GM23338 (cell line): Measurements from ENCODE around the gene ALS2. TPM values are rescaled to one million over a fixed set of nuclear protein-coding genes. Genes with fewer than 3 reads are reported as not detected.
A peak's percentile ranks its signal among the peaks of the same experiment; 100 is the strongest.

Experiments used
- ATAC-seq: fragments of 200-7000 bp; cut with Tn5 transposase; 3 replicates; pipeline ENCODE4 v1.9.1; 2020
- DNase-seq: peaks from one replicate; pipeline ENCODE4 v3.0.0-alpha.2; 2015; ENCODE audit warnings: low spot score
- H2AFZ ChIP-seq: fragments of 200-600 bp; sonication (generic); 2 replicates; pipeline ENCODE4 v1.8.0; 2016; ENCODE audit warnings: antibody characterized with exemption, mild to moderate bottlenecking, moderate library complexity
- H3F3A ChIP-seq: fragments of 200-600 bp; sonication (generic); replicated peaks from 2 replicates; pipeline ENCODE4 v1.8.0; 2017; ENCODE audit warnings: antibody characterized with exemption, mixed run types, low read depth
- H3K27ac ChIP-seq: fragments of 200-600 bp; sonication (generic); 2 replicates; pipeline ENCODE4 v1.6.1; 2016; ENCODE audit warnings: low read depth
- H3K27me3 ChIP-seq: fragments of 200-600 bp; sonication (generic); 2 replicates; pipeline ENCODE4 v1.8.0; 2016; ENCODE audit warnings: mild to moderate bottlenecking, mixed run types, moderate library complexity; ENCODE audit not compliant: insufficient read depth
- H3K36me3 ChIP-seq: fragments of 200-600 bp; sonication (generic); 2 replicates; pipeline ENCODE4 v1.8.0; 2016; ENCODE audit warnings: mild to moderate bottlenecking; ENCODE audit not compliant: insufficient read depth
- H3K4me1 ChIP-seq: fragments of 200-600 bp; sonication (generic); 2 replicates; pipeline ENCODE4 v1.8.0; 2016; ENCODE audit warnings: mild to moderate bottlenecking, moderate library complexity; ENCODE audit not compliant: insufficient read depth
- H3K4me2 ChIP-seq: fragments of 200-600 bp; sonication (generic); 2 replicates; pipeline ENCODE4 v1.7.1; 2017; ENCODE audit warnings: mixed run types
- H3K4me3 ChIP-seq: fragments of 200-600 bp; sonication (generic); 2 replicates; pipeline ENCODE4 v1.6.1; 2016; ENCODE audit warnings: mixed run types
- H3K79me2 ChIP-seq: fragments of 200-600 bp; sonication (generic); replicated peaks from 2 replicates; pipeline ENCODE4 v1.8.0; 2017; ENCODE audit warnings: mild to moderate bottlenecking; ENCODE audit not compliant: insufficient read depth
- H3K9me2 ChIP-seq: fragments of 200-600 bp; sonication (generic); 2 replicates; pipeline ENCODE4 v1.8.0; 2017; ENCODE audit not compliant: insufficient read depth
- H4K20me1 ChIP-seq: fragments of 200-600 bp; sonication (generic); replicated peaks from 2 replicates; pipeline ENCODE4 v1.8.0; 2017; ENCODE audit warnings: mild to moderate bottlenecking; ENCODE audit not compliant: insufficient read depth
- H3K27ac Mint-ChIP-seq: 2 replicates; pipeline ENCODE4 v1.8.0; 2020; ENCODE audit warnings: inconsistent platforms, mild to moderate bottlenecking, moderate library complexity, mixed read lengths
- H3K27me3 Mint-ChIP-seq: 3 replicates; pipeline ENCODE4 v1.8.0; 2022; ENCODE audit warnings: low read depth, mild to moderate bottlenecking, moderate library complexity, mixed read lengths, inconsistent platforms; ENCODE audit not compliant: insufficient read depth, poor library complexity
- H3K36me3 Mint-ChIP-seq: 3 replicates; pipeline ENCODE4 v1.8.0; 2021; ENCODE audit warnings: low read depth, mild to moderate bottlenecking, inconsistent platforms, moderate library complexity, mixed read lengths
- H3K4me1 Mint-ChIP-seq: 3 replicates; pipeline ENCODE4 v1.8.0; 2020; ENCODE audit warnings: mild to moderate bottlenecking, inconsistent platforms, mixed read lengths
- H3K4me3 Mint-ChIP-seq: 3 replicates; pipeline ENCODE4 v1.8.0; 2021; ENCODE audit warnings: moderate library complexity, mild to moderate bottlenecking, inconsistent platforms, mixed read lengths
- H3K9me3 Mint-ChIP-seq: 3 replicates; pipeline ENCODE4 v1.8.0; 2020; ENCODE audit warnings: moderate library complexity, mild to moderate bottlenecking, inconsistent platforms, mixed read lengths
- CREB1 ChIP-seq: fragments of 250-450 bp; sonication (Bioruptor Pico); IDR thresholded peaks from 2 replicates; pipeline ENCODE4 v1.5.0; 2020; ENCODE audit warnings: low read depth, mild to moderate bottlenecking, moderate library complexity
- ETS1 ChIP-seq: IDR thresholded peaks from 2 replicates; pipeline ENCODE4 v1.6.1; 2016; ENCODE audit warnings: antibody characterized with exemption
- EZH2 ChIP-seq: fragments of 200-600 bp; sonication (generic); IDR thresholded peaks from one replicate; pipeline ENCODE4 v1.8.0; 2017; ENCODE audit warnings: antibody characterized with exemption, mild to moderate bottlenecking, low read depth; ENCODE audit not compliant: unreplicated experiment
- EZH2phosphoT487 ChIP-seq: fragments of 200-600 bp; sonication (generic); IDR thresholded peaks from one replicate; pipeline ENCODE4 v1.8.1; 2018; ENCODE audit warnings: antibody characterized with exemption; ENCODE audit not compliant: unreplicated experiment
- JUNB ChIP-seq: IDR thresholded peaks from one replicate; pipeline ENCODE4 v1.6.1; 2016; ENCODE audit warnings: antibody characterized with exemption; ENCODE audit not compliant: unreplicated experiment
- NANOG ChIP-seq: IDR thresholded peaks from 2 replicates; pipeline ENCODE4 v1.6.1; 2016; ENCODE audit warnings: antibody characterized with exemption, borderline replicate concordance
- POLR2AphosphoS5 ChIP-seq: IDR thresholded peaks from 2 replicates; pipeline ENCODE4 v1.6.1; 2016; ENCODE audit warnings: antibody characterized with exemption, low read depth
- REST ChIP-seq: IDR thresholded peaks from one replicate; pipeline ENCODE4 v1.6.1; 2018; ENCODE audit warnings: antibody characterized with exemption; ENCODE audit not compliant: unreplicated experiment
- STAT1 ChIP-seq: IDR thresholded peaks from one replicate; pipeline ENCODE4 v1.6.1; 2016; ENCODE audit warnings: antibody characterized with exemption; ENCODE audit not compliant: unreplicated experiment
- ZNF114 ChIP-seq: fragments of 250-450 bp; sonication (Bioruptor Pico); IDR thresholded peaks from 2 replicates; pipeline ENCODE4 v1.5.0; 2020; ENCODE audit warnings: mild to moderate bottlenecking, moderate library complexity
- ZNF331 ChIP-seq: fragments of 250-450 bp; sonication (Bioruptor Pico); IDR thresholded peaks from 2 replicates; pipeline ENCODE4 v1.5.0; 2020; ENCODE audit warnings: low read depth, mild to moderate bottlenecking, moderate library complexity
- polyA plus RNA-seq: library from polyadenylated mRNA; unstranded; fragments of >200 nt; fragmentation: Nextera tagmentation; extraction: Ambion mirVana; gene quantifications from 2 replicates; pipeline ENCODE4 v1.2.1, GENCODE V29; 2016
- total RNA-seq: library from RNA; depleted of rRNA; stranded (reverse); fragments of >200 nt; shearing (Covaris generic); gene quantifications from 2 replicates; pipeline ENCODE4 v1.2.3, GENCODE V29; 2014
- TF ChIP-seq, protein P1 (sequence below), 2 experiments: fragments of 200-600 bp in 1 of 2; sonication (generic) in 1 of 2; conservative IDR thresholded peaks; 2 replicates each; pipeline versions ENCODE4 v1.5.1 to v1.6.1; 2016 to 2017; ENCODE audit warnings: antibody characterized with exemption in 2 of 2, low read depth in 2 of 2, mild to moderate bottlenecking in 2 of 2, moderate library complexity in 1 of 2
- TF ChIP-seq, protein P2 (sequence below): fragments of 250-450 bp; sonication (Bioruptor Pico); IDR thresholded peaks from 2 replicates; pipeline ENCODE4 v1.5.0; 2020; ENCODE audit warnings: mild to moderate bottlenecking, moderate library complexity

Gene ALS2
- total and polyA plus RNA-seq, 2 experiments from 2014 or later, result 9.6 to 43.3 TPM

DNA sequence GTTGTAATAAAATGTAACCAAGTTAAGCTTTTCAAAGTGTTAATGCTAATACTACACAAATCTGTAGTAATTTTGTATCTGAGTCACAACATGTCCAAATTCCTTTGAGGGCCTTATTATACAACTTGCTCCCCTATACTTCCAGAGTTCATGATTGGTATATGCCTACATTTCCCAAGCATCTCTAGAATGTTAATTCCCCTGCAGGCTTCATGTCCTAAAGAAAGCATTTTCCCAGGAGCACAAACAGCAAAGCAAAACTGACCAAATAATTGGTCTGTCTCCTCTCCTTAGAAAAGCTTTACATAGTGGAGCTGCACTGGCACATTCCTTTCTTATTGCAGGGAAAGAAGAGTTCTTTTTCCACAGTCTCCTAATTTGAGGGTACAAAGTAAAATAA lies 3.7 kb downstream of the ALS2 start:
- H4K20me1 ChIP-seq, result 0 out of 2 replicates have a peak, but pooled peaks cover 2% of the 10 kb centered on the region
- no peak overlapping the region for H3K27ac ChIP-seq
- H3K4me2 ChIP-seq, result no peak overlapping the region
- Mint-ChIP-seq H3K27ac (no peak overlapping the region), H3K36me3 (no peaks in the 10 kb centered on the region), H3K9me3 (no peaks in the 10 kb centered on the region), H3K4me1 (peaks cover 54% of the 10 kb centered on the region), H3K4me3 (no peak overlapping the region), H3K27me3 (peaks cover 2% of the 10 kb centered on the region)
- H3K4me1 ChIP-seq, result peaks cover 45% of the 10 kb centered on the region
- no peak for ATAC-seq
- no peaks in the 10 kb centered on the region for H3K9me2 ChIP-seq
- H2AFZ ChIP-seq, result no peak overlapping the region
- no peaks in the 10 kb centered on the region for H3K27me3 ChIP-seq
- peaks cover 5% of the 10 kb centered on the region; the same call in 1 of the 2 replicates for H3F3A ChIP-seq
- no peaks in the 10 kb centered on the region for H3K36me3 ChIP-seq
- no peak overlapping the region for H3K4me3 ChIP-seq
- peaks cover 82% of the 10 kb centered on the region for H3K79me2 ChIP-seq
- TF ChIP-seq JUNB (no peak), EZH2 (no peak), POLR2AphosphoS5 (no peak), ZNF114 (CRISPR knock-in tag) (no peak), REST (no peak), EZH2phosphoT487 (no peak), NANOG (no peak), CREB1 (no peak), ETS1 (no peak), ZNF331 (CRISPR knock-in tag) (no peak), STAT1 (no peak)
- TF ChIP-seq, protein P1, sequence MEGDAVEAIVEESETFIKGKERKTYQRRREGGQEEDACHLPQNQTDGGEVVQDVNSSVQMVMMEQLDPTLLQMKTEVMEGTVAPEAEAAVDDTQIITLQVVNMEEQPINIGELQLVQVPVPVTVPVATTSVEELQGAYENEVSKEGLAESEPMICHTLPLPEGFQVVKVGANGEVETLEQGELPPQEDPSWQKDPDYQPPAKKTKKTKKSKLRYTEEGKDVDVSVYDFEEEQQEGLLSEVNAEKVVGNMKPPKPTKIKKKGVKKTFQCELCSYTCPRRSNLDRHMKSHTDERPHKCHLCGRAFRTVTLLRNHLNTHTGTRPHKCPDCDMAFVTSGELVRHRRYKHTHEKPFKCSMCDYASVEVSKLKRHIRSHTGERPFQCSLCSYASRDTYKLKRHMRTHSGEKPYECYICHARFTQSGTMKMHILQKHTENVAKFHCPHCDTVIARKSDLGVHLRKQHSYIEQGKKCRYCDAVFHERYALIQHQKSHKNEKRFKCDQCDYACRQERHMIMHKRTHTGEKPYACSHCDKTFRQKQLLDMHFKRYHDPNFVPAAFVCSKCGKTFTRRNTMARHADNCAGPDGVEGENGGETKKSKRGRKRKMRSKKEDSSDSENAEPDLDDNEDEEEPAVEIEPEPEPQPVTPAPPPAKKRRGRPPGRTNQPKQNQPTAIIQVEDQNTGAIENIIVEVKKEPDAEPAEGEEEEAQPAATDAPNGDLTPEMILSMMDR (conservative IDR thresholded peaks at IDR 0.05; ENCODE audit: low read depth in 2 of 2), result no peak
- TF ChIP-seq, protein P2, sequence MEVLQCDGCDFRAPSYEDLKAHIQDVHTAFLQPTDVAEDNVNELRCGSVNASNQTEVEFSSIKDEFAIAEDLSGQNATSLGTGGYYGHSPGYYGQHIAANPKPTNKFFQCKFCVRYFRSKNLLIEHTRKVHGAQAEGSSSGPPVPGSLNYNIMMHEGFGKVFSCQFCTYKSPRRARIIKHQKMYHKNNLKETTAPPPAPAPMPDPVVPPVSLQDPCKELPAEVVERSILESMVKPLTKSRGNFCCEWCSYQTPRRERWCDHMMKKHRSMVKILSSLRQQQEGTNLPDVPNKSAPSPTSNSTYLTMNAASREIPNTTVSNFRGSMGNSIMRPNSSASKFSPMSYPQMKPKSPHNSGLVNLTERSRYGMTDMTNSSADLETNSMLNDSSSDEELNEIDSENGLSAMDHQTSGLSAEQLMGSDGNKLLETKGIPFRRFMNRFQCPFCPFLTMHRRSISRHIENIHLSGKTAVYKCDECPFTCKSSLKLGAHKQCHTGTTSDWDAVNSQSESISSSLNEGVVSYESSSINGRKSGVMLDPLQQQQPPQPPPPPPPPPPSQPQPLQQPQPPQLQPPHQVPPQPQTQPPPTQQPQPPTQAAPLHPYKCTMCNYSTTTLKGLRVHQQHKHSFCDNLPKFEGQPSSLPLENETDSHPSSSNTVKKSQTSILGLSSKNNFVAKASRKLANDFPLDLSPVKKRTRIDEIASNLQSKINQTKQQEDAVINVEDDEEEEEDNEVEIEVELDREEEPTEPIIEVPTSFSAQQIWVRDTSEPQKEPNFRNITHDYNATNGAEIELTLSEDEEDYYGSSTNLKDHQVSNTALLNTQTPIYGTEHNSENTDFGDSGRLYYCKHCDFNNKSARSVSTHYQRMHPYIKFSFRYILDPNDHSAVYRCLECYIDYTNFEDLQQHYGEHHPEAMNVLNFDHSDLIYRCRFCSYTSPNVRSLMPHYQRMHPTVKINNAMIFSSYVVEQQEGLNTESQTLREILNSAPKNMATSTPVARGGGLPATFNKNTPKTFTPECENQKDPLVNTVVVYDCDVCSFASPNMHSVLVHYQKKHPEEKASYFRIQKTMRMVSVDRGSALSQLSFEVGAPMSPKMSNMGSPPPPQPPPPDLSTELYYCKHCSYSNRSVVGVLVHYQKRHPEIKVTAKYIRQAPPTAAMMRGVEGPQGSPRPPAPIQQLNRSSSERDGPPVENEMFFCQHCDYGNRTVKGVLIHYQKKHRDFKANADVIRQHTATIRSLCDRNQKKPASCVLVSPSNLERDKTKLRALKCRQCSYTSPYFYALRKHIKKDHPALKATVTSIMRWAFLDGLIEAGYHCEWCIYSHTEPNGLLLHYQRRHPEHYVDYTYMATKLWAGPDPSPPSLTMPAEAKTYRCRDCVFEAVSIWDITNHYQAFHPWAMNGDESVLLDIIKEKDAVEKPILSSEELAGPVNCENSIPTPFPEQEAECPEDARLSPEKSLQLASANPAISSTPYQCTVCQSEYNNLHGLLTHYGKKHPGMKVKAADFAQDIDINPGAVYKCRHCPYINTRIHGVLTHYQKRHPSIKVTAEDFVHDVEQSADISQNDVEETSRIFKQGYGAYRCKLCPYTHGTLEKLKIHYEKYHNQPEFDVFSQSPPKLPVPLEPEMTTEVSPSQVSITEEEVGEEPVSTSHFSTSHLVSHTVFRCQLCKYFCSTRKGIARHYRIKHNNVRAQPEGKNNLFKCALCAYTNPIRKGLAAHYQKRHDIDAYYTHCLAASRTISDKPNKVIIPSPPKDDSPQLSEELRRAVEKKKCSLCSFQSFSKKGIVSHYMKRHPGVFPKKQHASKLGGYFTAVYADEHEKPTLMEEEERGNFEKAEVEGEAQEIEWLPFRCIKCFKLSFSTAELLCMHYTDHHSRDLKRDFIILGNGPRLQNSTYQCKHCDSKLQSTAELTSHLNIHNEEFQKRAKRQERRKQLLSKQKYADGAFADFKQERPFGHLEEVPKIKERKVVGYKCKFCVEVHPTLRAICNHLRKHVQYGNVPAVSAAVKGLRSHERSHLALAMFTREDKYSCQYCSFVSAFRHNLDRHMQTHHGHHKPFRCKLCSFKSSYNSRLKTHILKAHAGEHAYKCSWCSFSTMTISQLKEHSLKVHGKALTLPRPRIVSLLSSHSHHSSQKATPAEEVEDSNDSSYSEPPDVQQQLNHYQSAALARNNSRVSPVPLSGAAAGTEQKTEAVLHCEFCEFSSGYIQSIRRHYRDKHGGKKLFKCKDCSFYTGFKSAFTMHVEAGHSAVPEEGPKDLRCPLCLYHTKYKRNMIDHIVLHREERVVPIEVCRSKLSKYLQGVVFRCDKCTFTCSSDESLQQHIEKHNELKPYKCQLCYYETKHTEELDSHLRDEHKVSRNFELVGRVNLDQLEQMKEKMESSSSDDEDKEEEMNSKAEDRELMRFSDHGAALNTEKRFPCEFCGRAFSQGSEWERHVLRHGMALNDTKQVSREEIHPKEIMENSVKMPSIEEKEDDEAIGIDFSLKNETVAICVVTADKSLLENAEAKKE (CRISPR knock-in tag), result no peak
- DNase-seq, result peak; percentile 29
